IMR-90 (cell line): ENCODE data around the gene LZTFL1. TPM values are rescaled to one million over a fixed set of nuclear protein-coding genes. Genes with fewer than 3 reads are reported as not detected.

Source experiments
- ATAC-seq: fragments of 200-7000 bp; cut with Tn5 transposase; 2 replicates; pipeline ENCODE4 v1.9.1; 2020; ENCODE audit warnings: low read depth, mild to moderate bottlenecking, moderate library complexity
- BruUV-seq: library from RNA; stranded (reverse); fragments of 400-500 nt; replicated peaks from 2 replicates; lab custom pipeline; 2021; lab: Mats Ljungman, UMichigan
- CTCF ChIA-PET: fragments of 300-600 bp; formaldehyde crosslinking; extraction: SDS; loops from one replicate; lab custom pipeline; 2021; ENCODE audit warnings: antibody characterized with exemption; lab: Yijun Ruan, JAX
- POLR2A ChIA-PET: fragments of 300-600 bp; sonication (Branson Sonifier 250); formaldehyde crosslinking; loops from one replicate; lab custom pipeline; 2022; ENCODE audit warnings: antibody characterized with exemption; ENCODE audit not compliant: unreplicated experiment; lab: Charles Lee
- DNase-seq: peaks from one replicate; pipeline ENCODE4 v3.0.0; 2013
- H2AFZ ChIP-seq: replicated peaks from 2 replicates; pipeline ENCODE3; 2013; ENCODE audit warnings: low read length, mild to moderate bottlenecking; ENCODE audit not compliant: poor library complexity
- H2AK5ac ChIP-seq: 2 replicates; pipeline ENCODE4 v1.6.1; 2013; ENCODE audit warnings: low read depth, low read length, inconsistent platforms
- H2AK9ac ChIP-seq: replicated peaks from 2 replicates; pipeline ENCODE3; 2013; ENCODE audit warnings: mild to moderate bottlenecking, low read depth, low read length, moderate library complexity; ENCODE audit not compliant: poor library complexity
- H2BK120ac ChIP-seq: 2 replicates; pipeline ENCODE4 v1.6.1; 2013; ENCODE audit warnings: low read depth, low read length, inconsistent platforms
- H2BK15ac ChIP-seq: 3 replicates; pipeline ENCODE4 v1.6.1; 2013; ENCODE audit warnings: low read depth, low read length, inconsistent platforms
- H2BK20ac ChIP-seq: 2 replicates; pipeline ENCODE4 v1.6.1; 2013; ENCODE audit warnings: low read depth, mild to moderate bottlenecking, inconsistent platforms, low read length, moderate library complexity
- H2BK5ac ChIP-seq: 2 replicates; pipeline ENCODE4 v1.6.1; 2013; ENCODE audit warnings: mild to moderate bottlenecking, low read depth, low read length, inconsistent platforms; ENCODE audit not compliant: poor library complexity, severe bottlenecking
- H3K14ac ChIP-seq: replicated peaks from 2 replicates; pipeline ENCODE4 v1.6.1; 2013; ENCODE audit warnings: low read depth, low read length, inconsistent platforms
- H3K18ac ChIP-seq: 2 replicates; pipeline ENCODE4 v1.6.1; 2013; ENCODE audit warnings: low read depth, low read length, control low read depth
- H3K23ac ChIP-seq: 2 replicates; pipeline ENCODE4 v1.6.1; 2013; ENCODE audit warnings: low read depth, low read length, inconsistent platforms
- H3K27ac ChIP-seq: 2 replicates; pipeline ENCODE4 v1.5.1; 2013; ENCODE audit warnings: mild to moderate bottlenecking, control low read depth, low read length; ENCODE audit not compliant: insufficient read depth
- H3K27me3 ChIP-seq: 2 replicates; pipeline ENCODE4 v1.6.1; 2013; ENCODE audit warnings: low read length; ENCODE audit not compliant: control insufficient read depth, insufficient read depth
- H3K36me3 ChIP-seq: 2 replicates; pipeline ENCODE4 v1.6.1; 2013; ENCODE audit warnings: low read length, mixed read lengths; ENCODE audit not compliant: control insufficient read depth, insufficient read depth
- H3K4ac ChIP-seq: 2 replicates; pipeline ENCODE4 v1.6.1; 2013; ENCODE audit warnings: low read depth, low read length, inconsistent platforms
- H3K4me1 ChIP-seq: 2 replicates; pipeline ENCODE4 v1.6.1; 2013; ENCODE audit warnings: low read length, mixed read lengths; ENCODE audit not compliant: control insufficient read depth, insufficient read depth
- H3K4me2 ChIP-seq: 2 replicates; pipeline ENCODE4 v1.6.1; 2013; ENCODE audit warnings: low read depth, mild to moderate bottlenecking, control low read depth, low read length, moderate library complexity
- H3K4me3 ChIP-seq: 2 replicates; pipeline ENCODE4 v1.5.1; 2013; ENCODE audit warnings: low read depth, mild to moderate bottlenecking, control low read depth, low read length, moderate library complexity; ENCODE audit not compliant: insufficient read depth
- H3K56ac ChIP-seq: 2 replicates; pipeline ENCODE4 v1.6.1; 2013; ENCODE audit warnings: low read length, inconsistent platforms; ENCODE audit not compliant: insufficient read depth; ENCODE audit errors: extremely low read depth
- H3K79me1 ChIP-seq, 2 experiments: 2 replicates each; pipeline ENCODE4 v1.6.1; 2013; ENCODE audit warnings: low read length in 2 of 2, inconsistent platforms in 1 of 2, low read depth in 1 of 2
- H3K9ac ChIP-seq: 2 replicates; pipeline ENCODE4 v1.6.1; 2013; ENCODE audit warnings: low read depth, low read length, control low read depth
- H3K9me1 ChIP-seq: 2 replicates; pipeline ENCODE4 v1.6.1; 2013; ENCODE audit warnings: low read length, inconsistent platforms; ENCODE audit not compliant: insufficient read depth
- H3K9me3 ChIP-seq: 2 replicates; pipeline ENCODE4 v1.6.1; 2013; ENCODE audit warnings: low read length; ENCODE audit not compliant: control insufficient read depth, insufficient read depth
- H4K20me1 ChIP-seq: 2 replicates; pipeline ENCODE4 v1.6.1; 2013; ENCODE audit warnings: low read length, inconsistent platforms; ENCODE audit not compliant: insufficient read depth
- H4K5ac ChIP-seq: 2 replicates; pipeline ENCODE4 v1.6.1; 2013; ENCODE audit warnings: mild to moderate bottlenecking, low read depth, low read length, control low read depth
- H4K8ac ChIP-seq, 2 experiments: 2 replicates each; pipeline ENCODE4 v1.6.1; 2013; ENCODE audit warnings: low read depth in 2 of 2, low read length in 2 of 2, control low read depth in 1 of 2, inconsistent platforms in 1 of 2
- H4K91ac ChIP-seq: 2 replicates; pipeline ENCODE4 v1.6.1; 2013; ENCODE audit warnings: low read depth, low read length, inconsistent platforms; ENCODE audit not compliant: insufficient read depth
- BHLHE40 ChIP-seq: fragments of 150-350 bp; IDR thresholded peaks from 2 replicates; pipeline ENCODE4 v1.6.1; 2016; ENCODE audit warnings: mild to moderate bottlenecking, low read depth, low read length
- CHD1 ChIP-seq: IDR thresholded peaks from 2 replicates; pipeline ENCODE4 v1.6.1; 2012; ENCODE audit warnings: low read depth, low read length, improper control_type of control experiment
- CTCF ChIP-seq: conservative IDR thresholded peaks from 2 replicates; pipeline ENCODE4 v1.5.1; 2012; ENCODE audit warnings: mild to moderate bottlenecking, low read depth, low read length, improper control_type of control experiment
- FOS ChIP-seq: fragments of 150-350 bp; IDR thresholded peaks from 2 replicates; pipeline ENCODE4 v1.6.1; 2016; ENCODE audit warnings: low read depth, low read length
- MAFK ChIP-seq: IDR thresholded peaks from 2 replicates; pipeline ENCODE4 v1.6.1; 2012; ENCODE audit warnings: low read depth, low read length, improper control_type of control experiment
- MAZ ChIP-seq: IDR thresholded peaks from 2 replicates; pipeline ENCODE4 v1.6.1; 2012; ENCODE audit warnings: low read depth, mild to moderate bottlenecking, low read length, improper control_type of control experiment, moderate library complexity, borderline replicate concordance
- RFX5 ChIP-seq: IDR thresholded peaks from 2 replicates; pipeline ENCODE4 v1.8.0; 2012; ENCODE audit warnings: low read depth, mild to moderate bottlenecking, low read length, moderate library complexity
- USF2 ChIP-seq: fragments of 150-350 bp; IDR thresholded peaks from 2 replicates; pipeline ENCODE4 v1.6.1; 2017; ENCODE audit warnings: mild to moderate bottlenecking, antibody characterized with exemption, low read length, low read depth
- WGBS, 2 experiments: methylation state at CpG; one replicate each; pipeline versions ENCODE4 v1.1.5 to v1.1.7; 2013; ENCODE audit warnings: missing lambda C conversion rate in 2 of 2; ENCODE audit not compliant: insufficient read length in 1 of 2; ENCODE audit errors: extremely low coverage in 2 of 2; 5-methylcytosine and 5-hydroxymethylcytosine counted together
- dilution Hi-C: fragments of 300-500 bp; cut with HindIII; formaldehyde crosslinking; loops from one replicate; pipeline ENCODE4 v1.14.3; 2018; ENCODE audit warnings: low sequenced_read_pairs; ENCODE audit not compliant: unreplicated experiment
- in situ Hi-C: fragments of 300-500 bp; cut with MboI; formaldehyde crosslinking; loops from 3 replicates; pipeline ENCODE4 v1.14.3; 2019; ENCODE audit warnings: low sequenced_read_pairs, inconsistent platforms, mixed read lengths
- intact Hi-C: fragments of 100-400 bp; cut with micrococcal nuclease; formaldehyde crosslinking; loops from 2 replicates; pipeline ENCODE4 v1.10.0; 2022
- polyA plus RNA-seq, 3 experiments: library from polyadenylated mRNA; depleted of rRNA; stranded (reverse); fragments of >200 nt; gene quantifications; 2 replicates each; pipeline ENCODE4 v1.2.3, GENCODE V29; 2012; ENCODE audit warnings: low replicate concordance in 1 of 3
- total RNA-seq: library from RNA; depleted of rRNA; stranded (reverse); fragments of >200 nt; gene quantifications from 2 replicates; pipeline ENCODE4 v1.2.3, GENCODE V29; 2012

Gene LZTFL1
- total and polyA plus RNA-seq, 2 of the 4 experiments (the other 2 are of a cell fraction) = 10.3 to 10.4 TPM

- in situ Hi-C loops = no loop called here
- Histone ChIP-seq H3K36me3 (no peaks in the 10 kb centered on the region), H3K79me1 (no peaks in the 10 kb centered on the region), H3K4ac (no peak overlapping the region), H4K20me1 (no peaks in the 10 kb centered on the region), H3K4me1 (no peaks in the 10 kb centered on the region), H2BK120ac (no peak overlapping the region), H3K9me3 (peaks cover 7% of the 10 kb centered on the region), H3K27me3 (peaks cover 66% of the 10 kb centered on the region), H2BK20ac (no peak overlapping the region), H2AK9ac (no peak overlapping the region), H3K9me1 (no peaks in the 10 kb centered on the region), H3K4me3 (no peak overlapping the region), H3K56ac (no peak overlapping the region), H3K14ac (no peak overlapping the region), H4K8ac (no peak overlapping the region), H2AFZ (no peak overlapping the region), H3K18ac (no peak overlapping the region), H3K4me2 (no peak overlapping the region), H3K9ac (no peak overlapping the region), H2BK5ac (no peak overlapping the region), H2BK15ac (no peak overlapping the region), H4K91ac (no peak overlapping the region), H2AK5ac (no peak overlapping the region), H4K5ac (no peak overlapping the region), H3K27ac (no peak overlapping the region), H3K23ac (no peak overlapping the region)
- ChIA-PET CTCF (no interaction called here), POLR2A (no interaction called here)
- no peak for TF ChIP-seq CHD1
- TF ChIP-seq FOS = no peak
- TF ChIP-seq CTCF = no peak
- no peak for TF ChIP-seq MAZ
- TF ChIP-seq MAFK = no peak
- no peak for TF ChIP-seq BHLHE40
- no peak for TF ChIP-seq RFX5
- TF ChIP-seq USF2 = no peak
- dilution Hi-C loops = no loop called here
- ATAC-seq = no peak
- no CpG with 5 or more reads among the region's 12 CpGs for WGBS, 2 experiments
- no TSS peak for BruUV-seq
- no peak for DNase-seq
- intact Hi-C loops = no loop called here
These were observed 60.1 kb downstream of the LZTFL1 start for GRCh38 chr3:45781841-45782240.
